Measurements from ENCODE around the gene FBXO21.
A peak's percentile ranks its signal among the peaks of the same experiment; 100 is the strongest.

The FBXO21 gene

DNA sequence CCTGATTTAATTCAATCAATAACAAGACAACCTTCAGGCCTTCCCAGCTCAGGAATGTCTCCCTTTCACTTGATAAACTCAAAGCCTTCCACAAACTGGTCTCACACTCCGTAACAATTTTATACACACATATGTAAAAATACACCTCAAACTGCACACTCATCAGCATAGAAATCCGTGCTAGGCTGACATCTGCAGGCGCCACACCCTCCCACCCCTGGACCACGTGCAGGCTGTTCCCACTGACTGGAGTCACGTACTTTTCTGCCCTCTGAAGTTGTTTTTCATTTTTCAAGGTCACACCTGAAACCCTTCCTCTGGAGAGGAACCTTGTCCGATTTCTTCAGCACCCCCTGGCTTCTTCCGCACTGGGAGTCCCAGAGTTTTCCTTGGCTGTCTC, 27.6 kb downstream of the FBXO21 start:
- DNase-seq, result no peak

DNA sequence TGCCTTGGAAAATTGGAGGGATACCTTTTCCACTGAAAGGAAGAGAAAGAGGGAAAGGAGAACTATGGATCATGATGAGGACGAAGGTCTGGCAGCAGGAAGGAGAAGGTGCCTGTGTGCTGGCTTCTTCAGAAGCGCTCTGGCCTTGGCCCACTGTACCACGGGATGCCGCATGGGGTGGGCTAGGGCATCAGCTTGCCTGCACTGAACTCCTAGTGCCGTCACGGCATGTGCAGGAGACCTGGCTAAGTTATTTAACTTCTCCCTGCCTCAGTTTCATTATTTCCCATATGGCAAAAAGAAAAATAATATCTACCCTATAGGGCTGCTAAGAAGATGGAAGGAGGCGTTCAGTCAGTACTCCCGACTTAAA, 28.1 kb downstream of the FBXO21 start:
- no peak for DNase-seq

DNA sequence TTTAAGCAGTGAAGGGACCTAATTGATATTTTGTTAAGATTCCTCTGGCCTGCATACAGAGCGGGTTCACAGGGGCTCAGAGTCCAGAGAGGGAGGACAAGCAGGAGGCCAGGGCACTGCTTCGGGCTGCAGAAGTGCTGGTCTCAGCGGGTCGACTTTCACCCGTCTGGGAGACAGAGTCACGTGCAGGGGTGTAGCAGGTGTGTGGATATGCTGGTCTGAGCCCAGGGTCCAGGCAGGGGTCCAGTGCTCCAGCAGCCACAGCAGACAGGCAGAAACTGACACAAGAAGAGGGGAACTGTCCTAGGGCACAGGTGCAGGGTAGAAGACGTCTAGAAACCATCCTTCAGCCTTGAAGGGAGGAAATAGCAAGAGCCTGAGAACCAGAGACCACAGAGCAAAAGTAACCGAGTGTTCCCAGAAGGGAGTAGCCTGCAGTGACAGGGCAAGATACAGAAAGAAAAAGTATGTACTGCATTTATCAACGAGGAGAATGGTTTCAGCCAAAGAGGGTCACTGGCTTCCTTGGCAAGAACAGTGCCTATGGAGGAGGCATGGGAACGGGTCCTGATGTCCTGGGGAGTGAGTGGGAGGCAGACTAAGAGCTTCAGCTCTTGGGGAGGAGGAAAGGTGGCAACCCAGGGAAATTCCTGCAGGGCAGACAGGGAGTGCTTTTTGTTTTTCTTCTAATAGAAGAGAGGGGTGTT, 28.7 kb downstream of the FBXO21 start:
- DNase-seq, result peak in 1 of 2 experiments; percentile 11

DNA sequence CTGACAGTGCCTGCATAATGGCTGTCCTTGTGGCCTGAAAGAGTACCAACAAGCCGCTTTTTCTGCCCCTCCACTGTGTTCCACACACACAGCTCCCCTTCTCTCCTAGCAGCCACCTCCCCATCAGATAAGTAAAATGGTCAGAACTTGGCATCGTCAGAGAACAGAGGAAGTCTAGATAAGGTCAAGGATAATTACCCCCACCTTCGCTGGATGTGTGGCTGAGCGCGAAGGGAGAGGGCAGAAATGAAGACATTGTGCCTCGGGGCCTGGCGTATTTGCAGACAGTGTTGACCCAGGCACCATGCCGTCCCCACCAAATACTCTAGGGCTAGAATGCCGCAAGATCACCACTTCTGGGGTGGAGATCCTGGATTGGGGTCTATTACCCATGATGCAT, 30.6 kb downstream of the FBXO21 start:
- DNase-seq, result peak in 1 of 2 experiments; percentile 7

DNA sequence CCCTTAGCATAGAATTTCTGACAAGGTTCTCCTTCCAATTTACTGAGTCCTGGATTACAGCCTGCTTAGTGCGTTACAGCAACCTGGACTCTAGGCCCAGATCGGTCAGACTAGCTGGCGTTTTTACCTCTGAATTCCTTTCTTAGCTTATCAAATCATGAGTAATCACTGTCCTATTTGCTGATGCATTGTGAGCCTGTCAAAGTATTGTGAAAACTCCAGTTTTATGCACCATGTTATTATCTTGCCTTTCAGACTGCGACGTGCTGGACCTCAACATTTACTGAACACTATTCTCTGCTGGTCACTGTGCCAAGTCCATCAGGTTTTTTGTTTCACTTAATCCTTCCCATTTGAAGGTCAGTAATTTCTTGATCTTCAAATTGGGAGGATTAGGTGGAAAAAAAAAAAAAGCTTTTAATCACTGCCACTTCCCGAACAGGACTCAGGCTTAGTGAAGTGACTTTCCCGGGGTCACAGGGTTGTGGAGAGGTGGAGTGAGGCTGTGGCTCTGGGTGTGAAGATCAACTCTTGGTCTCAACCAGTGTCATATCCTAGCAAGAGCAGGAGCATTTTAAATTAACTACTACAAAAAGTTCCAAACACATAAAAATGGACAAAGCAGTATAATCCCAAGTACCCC, 31.2 kb downstream of the FBXO21 start:
- DNase-seq, result peak in 1 of 2 experiments; percentile 3

DNA sequence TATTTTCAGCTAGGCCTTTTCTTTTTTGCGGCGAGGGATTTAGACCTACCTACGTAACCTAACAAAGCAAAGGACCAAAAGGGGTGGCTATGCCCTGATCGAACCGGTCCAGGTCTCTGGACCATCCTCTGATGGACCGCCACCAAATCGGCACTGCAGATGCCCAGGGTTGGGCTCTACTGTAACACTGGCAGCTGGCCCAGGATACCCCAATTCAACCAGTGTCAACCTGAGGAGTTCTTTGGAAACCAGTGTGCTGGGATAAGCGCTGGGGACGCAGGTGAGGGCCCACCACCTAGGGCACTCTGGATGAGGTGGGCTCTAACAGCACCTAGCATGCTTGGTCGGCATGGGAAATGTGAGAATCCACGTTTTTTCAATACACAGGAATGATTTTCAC, 32.2 kb downstream of the FBXO21 start:
- no peak for DNase-seq

DNA sequence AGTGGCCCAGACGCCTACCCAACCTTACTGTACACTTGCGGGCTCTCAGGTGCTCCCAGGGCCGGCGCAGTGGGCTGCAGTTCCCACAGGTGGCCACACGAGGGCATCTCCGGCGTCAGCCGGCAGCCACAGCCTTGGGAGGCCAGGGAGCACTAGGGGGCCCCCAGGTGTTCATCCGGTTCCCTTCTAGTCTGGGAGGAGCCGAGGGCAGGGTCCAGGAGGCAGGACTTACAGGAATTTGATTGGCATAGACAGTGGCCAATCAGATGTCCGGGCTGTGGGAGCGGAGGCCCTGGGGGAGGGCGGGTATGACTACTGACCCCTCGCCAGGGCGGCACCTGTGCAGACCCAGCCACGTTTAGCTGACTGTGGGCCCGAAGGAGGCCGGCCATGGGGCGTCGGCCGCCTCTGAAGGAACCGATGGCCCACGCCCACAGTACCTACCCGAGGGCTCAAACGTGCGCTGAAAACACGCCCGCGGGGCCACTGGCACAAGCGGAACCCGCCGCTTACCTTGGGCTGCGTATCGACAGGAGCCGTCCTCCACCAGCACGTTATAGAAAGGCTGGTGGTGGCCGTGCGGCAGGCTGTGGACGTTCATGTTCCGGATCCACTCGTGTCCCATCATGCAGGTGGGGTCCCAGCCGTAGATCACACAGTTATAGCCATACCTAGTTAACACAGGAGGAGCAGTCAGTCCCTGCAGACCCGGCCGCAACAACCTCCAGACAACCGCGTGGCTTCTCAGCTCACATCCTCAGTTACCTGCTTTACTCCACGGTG, 34.8 kb downstream of the FBXO21 start:
- peak; percentile 84 to 87 for DNase-seq

DNA sequence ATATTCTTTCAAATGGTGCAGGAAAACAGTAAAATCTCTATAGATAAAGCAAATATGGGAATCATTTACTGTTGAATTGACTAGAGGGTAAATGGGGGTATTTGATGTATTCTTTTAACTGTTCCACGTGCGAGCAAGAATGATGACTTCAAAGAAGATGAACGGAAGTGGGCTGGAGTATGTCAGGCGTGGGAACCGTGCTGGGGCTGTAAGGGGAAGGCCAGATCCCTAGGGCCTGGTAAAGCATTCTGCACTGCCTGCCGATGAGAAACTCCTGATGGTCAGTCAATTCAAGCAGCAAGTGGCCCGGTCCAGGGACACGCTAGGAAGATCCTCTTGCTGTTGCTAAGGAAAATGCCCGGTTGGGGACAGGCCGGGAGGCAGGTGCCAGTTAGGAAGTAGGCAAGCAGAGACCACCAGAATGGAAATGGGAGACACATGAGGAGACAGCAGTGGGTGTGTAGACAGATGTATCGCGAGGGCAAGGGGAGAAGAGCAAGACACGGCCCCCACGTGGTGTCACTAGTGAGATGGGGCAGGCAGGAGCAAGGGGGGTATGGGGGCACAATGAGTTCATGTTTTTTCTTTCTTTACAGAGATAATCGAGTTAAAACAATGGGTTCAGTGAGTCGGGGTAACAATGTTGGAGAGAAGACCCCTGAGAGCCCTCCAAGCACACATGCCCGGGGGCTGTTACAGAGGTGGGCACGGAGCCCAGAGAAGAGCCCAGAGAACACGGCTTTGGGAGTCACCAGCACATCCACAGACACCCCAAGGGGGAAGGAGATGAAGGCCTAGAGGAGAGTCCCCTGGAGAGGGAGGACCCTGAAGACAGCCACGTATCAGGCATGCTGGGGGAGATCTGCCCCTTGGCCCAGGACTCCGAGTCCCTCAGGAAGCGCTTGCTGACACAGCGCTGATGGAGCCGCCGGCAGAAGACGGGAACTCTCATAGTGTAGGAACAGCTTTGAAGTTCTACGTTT, 37.2 kb downstream of the FBXO21 start:
- DNase-seq, result no peak

DNA sequence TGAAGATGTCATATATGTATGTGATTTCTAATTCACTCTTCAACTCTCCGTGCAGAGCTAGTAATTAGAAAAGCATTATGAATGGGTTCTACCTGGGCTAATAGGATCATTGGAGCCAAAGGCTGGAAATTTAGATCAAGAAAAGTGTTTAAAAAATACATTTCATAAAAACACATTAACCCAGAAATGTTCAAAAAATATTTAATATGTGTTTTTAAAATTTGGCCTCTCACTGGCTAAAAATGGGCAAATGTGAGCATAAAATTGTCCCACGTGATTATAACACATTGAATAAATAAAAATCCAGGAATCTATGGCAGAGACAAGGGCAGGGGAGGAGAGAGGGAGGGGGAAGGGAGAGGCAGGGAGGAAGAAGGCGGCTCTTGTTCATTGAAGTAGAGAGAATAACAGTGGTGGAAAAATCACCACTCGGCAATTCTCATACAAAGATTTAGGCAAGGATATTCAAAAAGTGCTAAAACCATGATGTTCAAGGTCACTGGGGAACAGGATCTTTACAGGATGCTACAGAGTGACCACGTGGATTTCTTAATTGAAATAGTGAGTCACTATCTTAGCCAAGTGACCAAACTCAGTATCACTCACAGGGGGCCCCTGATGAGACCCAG, 38.8 kb downstream of the FBXO21 start:
- DNase-seq, result no peak

DNA sequence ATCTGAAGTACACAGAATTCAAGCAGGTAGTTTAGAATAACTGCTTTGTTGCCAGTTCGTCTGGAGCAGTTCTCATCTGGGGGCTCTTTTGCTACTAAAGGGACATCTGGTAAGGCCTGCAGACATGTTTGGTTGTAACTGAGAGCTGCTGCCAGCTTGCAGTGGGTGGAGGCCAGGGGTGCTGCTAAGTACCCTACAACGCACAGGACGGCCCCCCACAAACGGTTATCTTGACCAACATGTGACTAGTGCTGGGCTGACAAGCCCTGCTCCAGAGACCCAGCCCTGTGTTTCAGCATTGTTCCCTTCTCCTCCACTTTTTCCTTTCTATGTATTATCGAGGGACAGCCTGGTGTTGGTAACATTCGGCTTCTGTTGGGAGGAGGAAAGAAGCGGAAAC, 40.8 kb downstream of the FBXO21 start:
- no peak for DNase-seq

DNA sequence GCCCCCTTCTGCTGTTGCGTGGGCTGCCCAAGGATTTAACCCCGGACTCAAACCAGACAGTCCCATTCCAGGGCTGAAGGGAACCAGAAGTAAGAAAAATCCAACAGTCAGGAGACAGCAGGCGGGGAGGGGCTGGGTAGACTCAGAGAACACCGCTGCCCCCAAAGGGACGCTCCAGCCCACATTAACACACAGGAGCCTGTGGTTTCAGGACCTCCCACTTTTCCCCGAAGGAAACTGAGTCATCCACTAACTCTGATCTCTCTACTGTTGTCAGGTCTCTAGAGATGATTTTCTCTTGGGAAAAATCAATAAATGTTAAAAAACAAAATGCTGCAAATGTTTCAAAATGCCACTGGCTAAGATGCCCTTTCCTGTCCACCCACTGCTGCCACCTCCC, 41.6 kb downstream of the FBXO21 start:
- peak; percentile 31 to 46 for DNase-seq

DNA sequence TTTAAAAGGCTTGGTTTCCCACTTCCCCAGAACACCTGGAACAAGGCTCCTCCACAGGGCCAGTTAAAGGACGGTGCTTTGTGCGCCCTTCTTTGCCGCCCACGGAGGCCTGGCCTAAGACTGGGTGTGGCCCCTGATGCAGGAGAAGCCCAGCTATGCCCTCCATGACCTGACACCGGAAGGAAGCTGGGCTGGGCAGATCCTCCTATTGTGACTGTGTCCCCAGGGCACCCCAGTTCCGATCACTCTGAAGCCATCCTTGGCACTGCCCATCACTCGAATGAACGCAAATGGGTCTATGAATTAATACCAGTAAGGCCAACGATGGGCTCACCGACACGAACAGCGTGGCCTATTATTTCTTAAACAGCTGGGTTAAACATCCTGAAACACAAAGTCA, 42.6 kb downstream of the FBXO21 start:
- DNase-seq, result no peak

DNA sequence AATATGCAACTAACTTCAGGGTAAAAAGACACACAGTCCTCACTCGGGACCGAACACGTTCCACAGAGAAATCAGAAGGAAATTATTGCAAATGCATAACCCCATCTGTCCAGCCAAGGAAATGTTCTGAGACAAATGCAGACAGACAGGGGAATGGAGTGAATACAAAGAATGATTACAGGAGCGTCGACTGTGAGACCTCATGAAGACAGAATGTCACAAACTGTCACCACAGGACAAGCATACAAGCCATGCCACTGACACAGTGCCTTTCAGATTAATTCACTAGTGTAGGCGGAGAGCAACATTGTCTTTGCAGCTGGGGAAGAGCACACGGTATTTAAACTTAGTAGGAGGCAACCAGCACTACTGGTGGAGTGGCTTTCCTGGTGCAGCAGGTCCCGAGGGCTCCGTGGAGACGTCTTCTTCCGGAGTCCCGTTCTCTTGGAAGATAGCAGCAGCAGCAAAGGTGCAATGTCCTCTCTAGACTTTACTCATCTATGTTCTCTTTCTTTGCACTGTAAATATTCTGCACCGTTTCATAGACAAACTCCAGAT, 44.6 kb downstream of the FBXO21 start:
- no peak for DNase-seq

DNA sequence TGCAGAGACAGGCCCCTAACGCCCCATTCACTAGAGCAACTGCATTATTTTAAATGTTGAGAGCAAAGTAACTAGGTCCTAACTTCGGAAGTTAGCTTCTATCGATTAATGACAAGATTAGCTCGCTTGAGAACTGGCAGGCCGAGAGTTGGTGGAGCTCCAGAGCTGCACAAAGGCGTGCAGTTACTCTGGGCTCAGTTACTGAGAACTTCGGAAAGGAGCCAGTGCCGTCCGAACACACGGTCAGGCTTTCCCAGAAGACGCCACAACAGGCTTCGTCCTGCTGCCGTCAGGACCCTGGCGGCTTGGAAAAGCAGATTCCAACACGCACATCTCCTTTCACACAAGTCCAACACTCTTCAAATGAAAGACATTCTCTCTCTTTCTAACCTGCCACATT, 45.7 kb downstream of the FBXO21 start:
- no peak for DNase-seq

DNA sequence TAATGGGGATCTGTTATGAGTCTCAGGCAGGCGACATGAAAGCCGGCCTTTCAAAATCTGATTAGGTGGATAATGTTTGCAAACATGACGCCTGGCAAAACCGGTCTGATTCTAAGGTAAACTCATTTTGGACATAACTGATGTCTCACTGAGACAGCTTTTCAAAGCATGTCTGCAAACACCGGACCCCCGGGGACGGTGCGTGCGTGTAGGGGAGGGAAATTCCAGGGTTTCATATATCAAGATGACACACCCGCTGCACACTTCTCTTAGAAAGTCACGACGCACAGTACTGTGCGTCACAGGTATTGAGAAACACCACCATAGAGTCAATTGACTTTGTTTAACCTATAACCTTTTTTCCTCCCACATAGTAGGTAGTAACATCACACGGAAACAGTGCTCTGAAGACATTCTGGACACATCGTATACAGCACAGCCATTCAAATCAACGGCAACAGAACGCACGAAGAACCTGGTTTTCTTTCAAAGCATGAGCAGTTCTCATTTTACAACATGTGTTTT, 47.2 kb downstream of the FBXO21 start:
- no peak for DNase-seq

DNA sequence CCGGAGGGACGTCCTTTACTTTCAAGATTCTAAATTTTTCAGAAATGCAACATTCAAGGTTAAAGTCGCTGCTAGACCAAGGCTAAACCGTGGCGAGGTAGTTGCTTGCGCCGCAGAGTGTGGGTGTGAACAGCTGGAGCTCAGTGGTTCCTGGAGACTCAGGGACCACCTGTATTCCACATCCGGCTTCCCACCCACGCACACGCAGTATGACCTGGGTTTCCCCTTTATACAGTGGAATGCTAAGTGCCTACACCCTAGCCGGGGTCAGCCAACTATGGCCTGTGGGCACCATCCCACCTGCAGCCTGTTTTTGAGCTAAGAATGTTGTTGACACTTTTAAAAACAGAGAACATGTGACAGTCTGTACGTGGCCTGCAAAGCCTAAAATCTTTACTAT, 48.2 kb downstream of the FBXO21 start:
- no peak for DNase-seq

DNA sequence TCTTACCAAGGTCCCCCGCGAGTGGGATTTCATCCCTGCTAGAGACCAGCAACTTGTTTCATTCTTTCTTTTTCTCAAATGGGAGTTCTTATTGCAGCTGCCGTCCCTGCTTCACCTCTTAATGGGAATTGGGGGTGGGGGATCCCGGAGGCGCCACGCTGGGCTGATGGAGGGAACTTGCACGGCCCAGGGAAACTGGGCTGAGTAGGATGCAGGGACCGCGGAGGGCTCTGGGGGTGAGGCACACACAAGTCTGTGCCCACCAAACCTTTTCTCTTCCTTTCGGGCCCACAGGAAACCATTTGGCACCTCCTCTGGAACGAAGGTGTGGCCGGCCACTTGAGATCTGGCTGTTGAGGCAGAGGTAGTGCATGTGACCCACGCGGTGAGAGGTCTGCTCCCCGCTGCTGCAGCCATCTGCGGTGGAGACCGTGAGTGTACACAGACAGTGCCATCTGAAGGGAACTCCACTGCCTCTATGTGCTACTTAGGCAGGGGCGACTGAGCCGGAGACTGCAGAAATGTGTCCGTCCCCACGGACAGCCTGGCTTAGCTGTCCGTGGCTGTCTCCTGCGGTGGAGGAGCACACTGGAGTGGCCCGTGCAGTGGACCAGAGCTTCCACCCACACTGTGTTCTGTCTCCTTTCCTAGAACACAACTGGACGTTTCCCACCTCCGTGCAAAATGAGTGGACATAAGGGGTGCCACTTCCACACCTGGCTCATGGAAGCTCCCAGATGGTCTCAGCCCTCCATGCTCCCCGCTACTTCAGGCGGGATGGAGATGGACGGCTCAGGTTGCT, 49.0 kb downstream of the FBXO21 start:
- DNase-seq, result no peak

DNA sequence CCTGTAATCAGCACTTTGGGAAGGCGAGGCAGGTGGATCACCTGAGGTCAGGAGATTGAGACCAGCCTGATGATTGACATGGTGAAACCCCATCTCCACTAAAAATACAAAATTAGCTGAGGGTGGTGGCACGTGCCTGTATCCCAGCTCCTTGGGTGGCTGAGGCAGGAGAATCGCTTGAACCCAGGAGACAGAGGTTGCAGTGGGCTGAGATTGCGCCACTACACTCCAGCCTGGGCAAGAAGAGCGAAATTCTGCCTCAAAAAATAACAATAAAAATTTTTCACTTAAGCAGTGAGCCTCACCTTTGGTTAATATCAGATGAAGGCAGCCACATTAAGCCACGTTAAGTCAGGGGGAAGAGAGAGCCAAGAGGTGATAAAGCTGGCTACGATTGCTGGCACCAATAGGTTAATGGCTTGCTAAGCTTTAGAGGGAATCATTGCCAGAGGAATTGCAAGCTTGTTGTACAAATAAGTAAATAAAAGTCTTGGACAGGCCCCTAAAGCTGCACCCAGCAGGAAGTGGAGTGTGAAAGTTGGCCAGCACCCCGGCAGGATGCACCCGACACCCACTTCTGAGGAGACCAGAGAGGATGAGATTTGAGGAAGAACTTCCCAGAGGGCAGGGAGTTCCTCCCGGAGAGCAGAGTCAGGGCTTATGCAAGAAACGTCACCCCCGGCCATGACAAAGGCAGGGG, 49.7 kb downstream of the FBXO21 start:
- no peak for DNase-seq

DNA sequence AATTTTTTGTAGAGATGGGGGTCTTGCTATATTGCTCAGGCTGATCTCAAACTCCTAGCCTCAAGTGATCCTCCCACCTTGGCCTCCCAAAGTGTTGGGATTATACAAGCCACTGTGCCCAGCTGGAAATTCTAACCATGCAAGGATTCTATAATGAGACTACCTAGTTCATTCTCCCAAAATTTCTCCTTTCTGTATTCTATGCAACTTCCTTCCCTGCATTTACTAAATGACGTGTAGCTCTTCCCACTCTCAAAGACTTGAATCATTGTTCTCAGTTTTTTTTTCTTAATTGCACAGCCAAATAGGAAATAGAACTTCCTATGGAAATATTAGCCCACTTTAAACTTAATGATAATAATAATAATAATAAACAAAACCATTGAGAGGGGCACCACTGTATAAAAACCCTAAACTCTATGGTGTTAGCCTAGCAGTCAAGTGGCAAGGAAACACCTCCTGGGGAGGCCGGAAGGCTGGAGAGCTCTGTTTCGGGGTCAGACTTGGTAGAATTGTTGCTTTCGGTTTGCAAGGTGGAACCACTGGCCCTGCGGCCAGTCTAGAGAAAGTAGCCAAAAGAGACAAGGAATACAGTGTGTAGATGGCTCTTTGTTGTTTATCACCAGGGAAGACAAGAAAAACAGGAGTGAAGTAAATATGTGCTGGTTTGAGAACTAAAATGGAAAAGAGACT, 51.1 kb downstream of the FBXO21 start:
- DNase-seq, result no peak

DNA sequence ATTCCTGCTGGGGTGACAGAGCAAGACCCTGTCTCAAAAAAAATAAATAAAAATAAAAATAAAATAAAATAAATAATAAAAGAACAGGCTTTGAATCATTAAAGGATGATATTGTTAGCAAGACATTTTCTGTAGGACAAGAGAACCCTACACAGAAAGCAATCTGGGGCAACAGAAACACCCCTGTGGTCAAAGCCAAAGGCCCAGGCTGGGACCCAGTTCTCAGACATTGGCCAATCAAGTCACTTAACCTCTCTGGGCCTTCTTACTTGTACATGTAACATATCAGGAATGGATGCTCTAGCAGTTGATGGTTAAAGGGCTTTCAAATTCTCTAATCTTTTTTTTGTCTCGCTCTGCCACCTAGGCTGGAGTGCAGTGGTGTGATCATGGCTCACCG, 55.5 kb downstream of the FBXO21 start:
- DNase-seq, result no peak

Measured in activated T-cell treated with anti-CD3 and anti-CD28 coated beads, Interleukin-2, amount 50 U/mL, for 48 hours (primary cell).